T47D (cell line): ENCODE measurements around the gene FGD1.
"Not testable (repeated sequence)": the region's sequence is repeated elsewhere in the genome, so short reads cannot be mapped to it uniquely, and the experiment has no call there.

Source experiments
- DNase-seq, 2 experiments: peaks; one replicate each; pipeline versions ENCODE4 v3.0.0 to v3.0.0-alpha.2; 2011 to 2012; ENCODE audit warnings: low read depth in 1 of 2, low spot score in 1 of 2
- JUND ChIP-seq: IDR thresholded peaks from 2 replicates; pipeline ENCODE4 v1.6.1; 2012; ENCODE audit warnings: low read depth
- in situ Hi-C: cut with HindIII; loops from 2 replicates; pipeline ENCODE4 v1.10.0; 2016; ENCODE audit warnings: low sequenced_read_pairs, low pct_unique_long_range_greater_than_20kb

FGD1 gene

GRCh38 chrX:54492340-54492739 is 3.7 kb downstream of the FGD1 start:
- TF ChIP-seq JUND = no peak
- in situ Hi-C loops = no loop called here
- DNase-seq = no peak

- DNase-seq, in situ Hi-C loops: not testable (repeated sequence)
Observed at GRCh38 chrX:54489819-54490218, 6.2 kb downstream of the FGD1 start.

- in situ Hi-C loops = no loop called here
- no peak for DNase-seq
- TF ChIP-seq JUND = no peak
Observed at GRCh38 chrX:54484666-54485065, 11.4 kb downstream of the FGD1 start.

- TF ChIP-seq JUND = no peak
- in situ Hi-C loops = no loop called here
- DNase-seq = no peak
Observed at GRCh38 chrX:54483946-54484345, 12.1 kb downstream of the FGD1 start.

GRCh38 chrX:54482839-54483593 is 13.0 kb downstream of the FGD1 start:
- no peak for TF ChIP-seq JUND
- peak in 1 of 2 experiments; percentile 30 for DNase-seq
- in situ Hi-C loops = no loop called here

- DNase-seq = peak in 1 of 2 experiments; percentile 42
- TF ChIP-seq JUND = no peak
- in situ Hi-C loops = no loop called here
Observed at GRCh38 chrX:54479136-54480111, 16.6 kb downstream of the FGD1 start.

GRCh38 chrX:54473993-54474859 is 21.8 kb downstream of the FGD1 start:
- no peak for TF ChIP-seq JUND
- DNase-seq = no peak
- in situ Hi-C loops = no loop called here

- in situ Hi-C loops = no loop called here
- DNase-seq = no peak
- TF ChIP-seq JUND = no peak
Observed at GRCh38 chrX:54470054-54470760, 25.8 kb downstream of the FGD1 start.

GRCh38 chrX:54452920-54453319 is 43.1 kb downstream of the FGD1 start:
- in situ Hi-C loops = no loop called here
- TF ChIP-seq JUND = no peak
- DNase-seq = peak in 1 of 2 experiments; percentile 12

GRCh38 chrX:54449929-54450328 is 46.1 kb downstream of the FGD1 start:
- no peak for TF ChIP-seq JUND

GRCh38 chrX:54447461-54447860 is 48.6 kb downstream of the FGD1 start:
- in situ Hi-C loops = no loop called here
- DNase-seq = peak; percentile 32 to 48
- TF ChIP-seq JUND = no peak

More at GRCh38 chrX:54449929-54450328, 46.1 kb downstream of the FGD1 start:
- in situ Hi-C loops = no loop called here
- no peak for DNase-seq

- DNase-seq = no peak
- in situ Hi-C loops = no loop called here
- no peak for TF ChIP-seq JUND
Observed at GRCh38 chrX:54446084-54446483, 50.0 kb downstream of the FGD1 start.
